ENCODE data around the gene SPAG9.

GRCh38 chr17:50955160-50955559, 165.5 kb downstream of the SPAG9 start:
- TF ChIP-seq CTCF (IDR thresholded peaks at IDR 0.05): no peak
- no peak for TF ChIP-seq POLR2A (IDR thresholded peaks at IDR 0.05)
